H1 (cell line): Measurements from ENCODE around the gene CHN2. TPM values are rescaled to one million over a fixed set of nuclear protein-coding genes. Genes with fewer than 3 reads are reported as not detected.

Experiments used
- CTCF ChIA-PET: fragments of 300-600 bp; sonication (Branson Sonifier 250); formaldehyde crosslinking; loops from one replicate; lab custom pipeline; 2021; ENCODE audit not compliant: partially characterized antibody; lab: Charles Lee
- POLR2A ChIA-PET: fragments of 300-600 bp; sonication (Branson Sonifier 250); formaldehyde crosslinking; loops from one replicate; lab custom pipeline; 2021; ENCODE audit warnings: inconsistent platforms; ENCODE audit not compliant: partially characterized antibody; lab: Charles Lee
- DNase-seq, 2 experiments: peaks; one replicate each; pipeline versions ENCODE4 v3.0.0 to v3.0.0-alpha.2; 2010 to 2022; ENCODE audit warnings: low spot score in 2 of 2, low read depth in 1 of 2, mixed read lengths in 1 of 2
- FAIRE-seq: peaks from 2 replicates; lab custom pipeline; 2011; peaks lifted over from hg19 to GRCh38; lab: Jason Lieb, UNC
- H2AFZ ChIP-seq: 2 replicates; pipeline ENCODE4 v1.8.1; 2012; ENCODE audit warnings: low read length, inconsistent platforms
- H2AK5ac ChIP-seq: 2 replicates; pipeline ENCODE4 v1.6.1; 2013; ENCODE audit warnings: low read depth, low read length
- H2BK120ac ChIP-seq: replicated peaks from 2 replicates; pipeline ENCODE3; 2013; ENCODE audit warnings: low read depth, low read length, inconsistent platforms
- H2BK12ac ChIP-seq: 2 replicates; pipeline ENCODE4 v1.6.1; 2013; ENCODE audit warnings: low read depth, low read length
- H2BK15ac ChIP-seq: 2 replicates; pipeline ENCODE4 v1.6.1; 2013; ENCODE audit warnings: low read length
- H2BK20ac ChIP-seq: 2 replicates; pipeline ENCODE4 v1.6.1; 2013; ENCODE audit warnings: low read length
- H2BK5ac ChIP-seq: 2 replicates; pipeline ENCODE4 v1.6.1; 2013; ENCODE audit warnings: low read depth, low read length
- H3K14ac ChIP-seq: 2 replicates; pipeline ENCODE4 v1.6.1; 2013; ENCODE audit warnings: inconsistent platforms; ENCODE audit not compliant: insufficient read length
- H3K18ac ChIP-seq: 2 replicates; pipeline ENCODE4 v1.6.1; 2013; ENCODE audit warnings: low read length; ENCODE audit errors: extremely low read depth
- H3K23ac ChIP-seq: 2 replicates; pipeline ENCODE4 v1.6.1; 2013; ENCODE audit warnings: inconsistent platforms; ENCODE audit not compliant: insufficient read length
- H3K23me2 ChIP-seq: 2 replicates; pipeline ENCODE4 v1.6.1; 2013; ENCODE audit warnings: low read depth, low read length
- H3K27ac ChIP-seq: 2 replicates; pipeline ENCODE4 v1.6.1; 2011; ENCODE audit warnings: low read depth, low read length, inconsistent platforms
- H3K27me3 ChIP-seq, 4 experiments: replicated peaks in 1 of 4; 1 replicate in 1 of 4; 2 replicates in 3 of 4; pipeline versions ENCODE4 v1.6.1 to v1.8.1; 2011 to 2013; ENCODE audit warnings: low read length in 3 of 4, mild to moderate bottlenecking in 3 of 4, inconsistent platforms in 2 of 4, mixed read lengths in 2 of 4, moderate library complexity in 1 of 4; ENCODE audit not compliant: control insufficient read depth in 3 of 4, insufficient read depth in 3 of 4; ENCODE audit errors: extremely low read depth in 1 of 4
- H3K36me3 ChIP-seq, 4 experiments: 2 replicates each; pipeline versions ENCODE4 v1.6.1 to v1.8.1; 2011 to 2013; ENCODE audit warnings: mild to moderate bottlenecking in 4 of 4, low read length in 3 of 4, moderate library complexity in 2 of 4, control low read depth in 1 of 4, inconsistent platforms in 1 of 4; ENCODE audit not compliant: insufficient read depth in 4 of 4, control insufficient read depth in 2 of 4
- H3K4ac ChIP-seq: replicated peaks from 2 replicates; pipeline ENCODE3; 2013; ENCODE audit warnings: low read length, low read depth, mixed read lengths, inconsistent platforms; ENCODE audit not compliant: insufficient read length
- H3K4me1 ChIP-seq, 4 experiments: replicated peaks in 1 of 4; 1 replicate in 1 of 4; 2 replicates in 3 of 4; pipeline versions ENCODE4 v1.6.1 to v1.8.1; 2011 to 2013; ENCODE audit warnings: low read length in 3 of 4, inconsistent platforms in 2 of 4, mixed read lengths in 1 of 4; ENCODE audit not compliant: insufficient read depth in 4 of 4, control insufficient read depth in 3 of 4
- H3K4me2 ChIP-seq, 2 experiments: 2 replicates each; pipeline versions ENCODE4 v1.6.1 to v1.8.1; 2011 to 2013; ENCODE audit warnings: low read depth in 2 of 2, low read length in 2 of 2, control low read depth in 1 of 2, inconsistent platforms in 1 of 2, mild to moderate bottlenecking in 1 of 2; ENCODE audit not compliant: insufficient read depth in 1 of 2
- H3K4me3 ChIP-seq, 4 experiments: fragments of 200-600, 300-600 bp in 1 of 4; sonication (generic), shearing (Covaris generic), sonication (Bioruptor Twin) in 1 of 4; 2 replicates each; pipeline versions ENCODE4 v1.5.1 to v1.8.1; 2011 to 2016; ENCODE audit warnings: low read length in 4 of 4, low read depth in 3 of 4, control low read depth in 2 of 4, inconsistent platforms in 2 of 4, mild to moderate bottlenecking in 2 of 4, mixed read lengths in 1 of 4, moderate library complexity in 1 of 4; ENCODE audit not compliant: insufficient read depth in 2 of 4; ENCODE audit errors: extremely low read depth in 1 of 4
- H3K56ac ChIP-seq: replicated peaks from 2 replicates; pipeline ENCODE3; 2013; ENCODE audit warnings: low read depth, mild to moderate bottlenecking, mixed read lengths, low read length, inconsistent platforms; ENCODE audit not compliant: insufficient read length
- H3K79me1 ChIP-seq: 2 replicates; pipeline ENCODE4 v1.6.1; 2013; ENCODE audit warnings: low read depth, low read length, control low read depth
- H3K79me2 ChIP-seq, 2 experiments: 2 replicates each; pipeline versions ENCODE4 v1.6.1 to v1.8.1; 2012 to 2013; ENCODE audit warnings: low read length in 2 of 2, mild to moderate bottlenecking in 2 of 2, inconsistent platforms in 1 of 2; ENCODE audit not compliant: insufficient read depth in 2 of 2, control insufficient read depth in 1 of 2
- H3K9ac ChIP-seq, 4 experiments: replicated peaks in 1 of 4; 1 replicate in 1 of 4; 2 replicates in 3 of 4; pipeline versions ENCODE4 v1.6.1 to v1.8.1; 2011 to 2013; ENCODE audit warnings: low read depth in 3 of 4, low read length in 3 of 4, control low read depth in 2 of 4, mild to moderate bottlenecking in 2 of 4, moderate library complexity in 2 of 4, inconsistent platforms in 1 of 4; ENCODE audit errors: extremely low read depth in 1 of 4
- H3K9me3 ChIP-seq, 2 experiments: 2 replicates each; pipeline versions ENCODE4 v1.6.1 to v1.8.1; 2012 to 2013; ENCODE audit warnings: mild to moderate bottlenecking in 2 of 2, moderate library complexity in 2 of 2, control low read depth in 1 of 2, inconsistent platforms in 1 of 2, low read depth in 1 of 2, low read length in 1 of 2, mixed read lengths in 1 of 2; ENCODE audit not compliant: insufficient read depth in 2 of 2
- H4K20me1 ChIP-seq, 2 experiments: replicated peaks in 1 of 2; 2 replicates each; pipeline versions ENCODE3 to v1.8.1; 2011 to 2013; ENCODE audit warnings: inconsistent platforms in 2 of 2, low read length in 2 of 2, mild to moderate bottlenecking in 1 of 2; ENCODE audit not compliant: insufficient read depth in 2 of 2, control insufficient read depth in 1 of 2
- H4K5ac ChIP-seq: 2 replicates; pipeline ENCODE4 v1.6.1; 2013; ENCODE audit warnings: low read length, low read depth, mixed read lengths, inconsistent platforms; ENCODE audit not compliant: insufficient read length
- H4K8ac ChIP-seq: 2 replicates; pipeline ENCODE4 v1.8.0; 2013; ENCODE audit warnings: mild to moderate bottlenecking, moderate library complexity, low read length, inconsistent platforms; ENCODE audit not compliant: insufficient read depth; ENCODE audit errors: extremely low read depth
- H4K91ac ChIP-seq: replicated peaks from 2 replicates; pipeline ENCODE3; 2013; ENCODE audit warnings: low read length, mixed read lengths, inconsistent platforms; ENCODE audit not compliant: insufficient read length
- CBX5 ChIP-seq: fragments of 300-800, 300-1000 bp; sonication (generic); IDR thresholded peaks from 2 replicates; pipeline ENCODE4 v1.7.1; 2016; ENCODE audit warnings: antibody characterized with exemption, low read length, low read depth
- CEBPB ChIP-seq: IDR thresholded peaks from 2 replicates; pipeline ENCODE4 v1.6.1; 2012; ENCODE audit warnings: low read depth, low read length
- GABPA ChIP-seq: IDR thresholded peaks from 2 replicates; pipeline ENCODE4 v1.6.1; 2011; ENCODE audit warnings: mild to moderate bottlenecking, low read length, moderate library complexity, borderline replicate concordance; ENCODE audit not compliant: insufficient read depth
- NANOG ChIP-seq: IDR thresholded peaks from 2 replicates; pipeline ENCODE4 v1.6.1; 2011; ENCODE audit warnings: low read length, low read depth, mild to moderate bottlenecking, inconsistent platforms; ENCODE audit not compliant: insufficient read depth, poor library complexity, severe bottlenecking
- RXRA ChIP-seq: IDR thresholded peaks from 2 replicates; pipeline ENCODE4 v1.6.1; 2011; ENCODE audit warnings: low read depth, mild to moderate bottlenecking, low read length, moderate library complexity; ENCODE audit not compliant: insufficient read depth
- SP4 ChIP-seq: IDR thresholded peaks from 2 replicates; pipeline ENCODE4 v1.6.1; 2012; ENCODE audit warnings: low read length, inconsistent platforms
- SRF ChIP-seq: IDR thresholded peaks from 2 replicates; pipeline ENCODE4 v1.6.1; 2011; ENCODE audit warnings: mild to moderate bottlenecking, low read depth, low read length, moderate library complexity
- USF2 ChIP-seq: IDR thresholded peaks from 2 replicates; pipeline ENCODE4 v1.6.1; 2011; ENCODE audit warnings: low read length, improper control_type of control experiment
- WGBS, 2 experiments: shearing (Covaris generic) in 1 of 2; methylation state at CpG; one replicate each; pipeline versions ENCODE4 v1.1.6 to v1.1.7; 2013 to 2015; ENCODE audit warnings: low lambda C conversion rate in 2 of 2, mixed read lengths in 2 of 2, inconsistent platforms in 1 of 2, low coverage in 1 of 2, missing lambda C conversion rate in 1 of 2; ENCODE audit not compliant: insufficient replicate concordance in 2 of 2, insufficient coverage in 1 of 2, insufficient read length in 1 of 2; ENCODE audit errors: extremely low coverage in 1 of 2, missing lambda C conversion rate in 1 of 2; 5-methylcytosine and 5-hydroxymethylcytosine counted together
- polyA plus RNA-seq, 7 experiments: library from polyadenylated mRNA; depleted of rRNA in 3 of 7; stranded (reverse) in 5 of 7; unstranded in 2 of 7; fragments of >200 nt in 5 of 7; fragments of 200-250 nt in 2 of 7; gene quantifications; 1 replicate in 5 of 7; 2 replicates in 1 of 7; 4 replicates in 1 of 7; pipeline versions ENCODE4 v1.2.1 to v1.2.3, GENCODE V29; 2011 to 2013; ENCODE audit warnings: missing spikeins in 2 of 7, mixed read lengths in 2 of 7
- total RNA-seq: library from RNA; stranded (reverse); fragmentation: NEBNext Ultra II Directional; extraction: Animal tissue kit (Norgen Biotek cat#: 25700); gene quantifications from 2 replicates; pipeline ENCODE4 v1.2.1, GENCODE V29; 2021
- TF ChIP-seq, protein P1 (sequence below): IDR thresholded peaks from 2 replicates; pipeline ENCODE4 v1.6.1; 2012; ENCODE audit warnings: inconsistent platforms
- TF ChIP-seq, protein P2 (sequence below): IDR thresholded peaks from 2 replicates; pipeline ENCODE4 v1.6.1; 2011; ENCODE audit warnings: low read depth, mild to moderate bottlenecking, low read length; ENCODE audit not compliant: insufficient read depth

CHN2 gene
- total and polyA plus RNA-seq, 2 of the 8 experiments (the other 6 are each of a cell fraction or from before 2014, with no cell fraction given): 2.9 to 4.8 TPM

DNA sequence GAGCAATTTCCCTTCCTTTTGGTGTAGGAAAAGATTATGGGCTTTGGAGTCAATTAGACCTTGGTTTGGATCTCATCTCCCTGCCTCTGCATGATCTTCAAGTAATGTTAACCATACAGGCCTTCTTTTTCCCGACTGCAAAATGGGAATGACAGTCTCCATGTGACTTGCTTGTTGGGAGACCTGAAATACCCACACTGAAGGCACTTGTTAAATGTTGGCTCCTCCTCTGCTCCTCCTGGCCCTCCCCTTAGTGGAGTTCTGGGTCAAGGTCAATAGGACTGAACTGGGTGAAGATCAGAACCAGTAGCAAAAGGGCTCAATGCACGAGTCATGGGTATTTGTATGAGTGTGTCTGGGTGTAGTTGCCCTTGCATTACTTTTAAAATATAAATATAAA is 189.7 kb downstream of the CHN2 start:
- no peak for FAIRE-seq
- POLR2A ChIA-PET: no interaction called here
- no peak overlapping the region for H2AK5ac ChIP-seq

More for the DNA sequence above, 189.7 kb downstream of the CHN2 start:
- Histone ChIP-seq H3K23me2 (no peaks in the 10 kb centered on the region), H3K18ac (no peak overlapping the region), H2BK120ac (no peak overlapping the region), H3K4me2 (no peak overlapping the region), H2BK5ac (no peak overlapping the region), H4K5ac (no peak overlapping the region), H3K56ac (no peak overlapping the region), H3K27me3 (no peaks in the 10 kb centered on the region), H2BK12ac (no peak overlapping the region), H2BK15ac (no peak overlapping the region)
- no peak for TF ChIP-seq USF2
- TF ChIP-seq, protein P1, sequence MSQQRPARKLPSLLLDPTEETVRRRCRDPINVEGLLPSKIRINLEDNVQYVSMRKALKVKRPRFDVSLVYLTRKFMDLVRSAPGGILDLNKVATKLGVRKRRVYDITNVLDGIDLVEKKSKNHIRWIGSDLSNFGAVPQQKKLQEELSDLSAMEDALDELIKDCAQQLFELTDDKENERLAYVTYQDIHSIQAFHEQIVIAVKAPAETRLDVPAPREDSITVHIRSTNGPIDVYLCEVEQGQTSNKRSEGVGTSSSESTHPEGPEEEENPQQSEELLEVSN: no peak
- no peak for TF ChIP-seq RXRA
- TF ChIP-seq SP4: no peak
- TF ChIP-seq CBX5: no peak
- TF ChIP-seq NANOG: no peak
- no peak for TF ChIP-seq CEBPB
- TF ChIP-seq, protein P2, sequence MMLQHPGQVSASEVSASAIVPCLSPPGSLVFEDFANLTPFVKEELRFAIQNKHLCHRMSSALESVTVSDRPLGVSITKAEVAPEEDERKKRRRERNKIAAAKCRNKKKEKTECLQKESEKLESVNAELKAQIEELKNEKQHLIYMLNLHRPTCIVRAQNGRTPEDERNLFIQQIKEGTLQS: no peak
- no peak for TF ChIP-seq SRF
- TF ChIP-seq GABPA: no peak
- TF ChIP-seq, all 59 proteins: peak for 0
- H2BK20ac ChIP-seq: no peak overlapping the region
- no peaks in the 10 kb centered on the region for H3K4me1 ChIP-seq
- no peak overlapping the region for H3K14ac ChIP-seq
- no peaks in the 10 kb centered on the region for H3K79me1 ChIP-seq
- WGBS, 2 experiments: 92% methylated on average over 2 of the region's 2 CpGs; no CpG with 5 or more reads in 1 of the 2 experiments
- no peak overlapping the region for H3K4ac ChIP-seq
- no peak overlapping the region for H3K27ac ChIP-seq
- no peak overlapping the region for H4K91ac ChIP-seq
- H3K9me3 ChIP-seq: peaks cover 0 to 2% of the 10 kb centered on the region in 2 experiments; a peak in 1 of 4 replicates
- DNase-seq: no peak
- no peak overlapping the region for H4K8ac ChIP-seq
- CTCF ChIA-PET: no interaction called here
- no peak overlapping the region for H3K4me3 ChIP-seq
- H3K9ac ChIP-seq: no peak overlapping the region
- no peaks in the 10 kb centered on the region for H4K20me1 ChIP-seq
- no peak overlapping the region for H3K23ac ChIP-seq
- H2AFZ ChIP-seq: no peak overlapping the region
- no peaks in the 10 kb centered on the region for H3K36me3 ChIP-seq
- no peaks in the 10 kb centered on the region for H3K79me2 ChIP-seq
